Epithelial cell of proximal tubule (primary cell): Measurements from ENCODE around the gene TMC1. TPM values are rescaled to one million over a fixed set of nuclear protein-coding genes. Genes with fewer than 3 reads are reported as not detected.
A peak's percentile ranks its signal among the peaks of the same experiment; 100 is the strongest.

ENCODE experiments used
- DNase-seq: peaks from one replicate; pipeline ENCODE4 v3.0.0-alpha.2; 2011; ENCODE audit warnings: low read depth
- H3K4me3 ChIP-seq: 2 replicates; pipeline ENCODE4 v1.5.1; 2011; ENCODE audit warnings: low read depth, mild to moderate bottlenecking, low read length
- CTCF ChIP-seq: conservative IDR thresholded peaks from 2 replicates; pipeline ENCODE4 v1.5.1; 2012; ENCODE audit warnings: low read depth, mild to moderate bottlenecking, low read length
- total RNA-seq: library from RNA; depleted of rRNA; stranded (reverse); fragments of >200 nt; gene quantifications from 2 replicates; pipeline ENCODE4 v1.2.3, GENCODE V29; 2015

The TMC1 gene
- total RNA-seq, 1 donor from 2014 or later: not detected

- H3K4me3 ChIP-seq: peak overlapping the region; percentile 23
- no peak for TF ChIP-seq CTCF
- DNase-seq: no peak
Measured at GRCh38 chr9:72527801-72528195, 6.4 kb downstream of the TMC1 start.

- DNase-seq: no peak
- H3K4me3 ChIP-seq: no peak overlapping the region
- TF ChIP-seq CTCF: no peak
Measured at GRCh38 chr9:72529531-72529930, 8.1 kb downstream of the TMC1 start.

GRCh38 chr9:72533322-72533721, 11.9 kb downstream of the TMC1 start:
- no peak for DNase-seq
- H3K4me3 ChIP-seq: no peak overlapping the region
- TF ChIP-seq CTCF: no peak

GRCh38 chr9:72534931-72535330, 13.5 kb downstream of the TMC1 start:
- no peak for DNase-seq
- no peak overlapping the region for H3K4me3 ChIP-seq
- no peak for TF ChIP-seq CTCF

- H3K4me3 ChIP-seq: no peak overlapping the region
- no peak for DNase-seq
- no peak for TF ChIP-seq CTCF
Measured at GRCh38 chr9:72537011-72537545, 15.7 kb downstream of the TMC1 start.

- DNase-seq: no peak
- H3K4me3 ChIP-seq: no peak overlapping the region
- no peak for TF ChIP-seq CTCF
Measured at GRCh38 chr9:72537671-72538070, 16.3 kb downstream of the TMC1 start.

GRCh38 chr9:72538921-72539702, 17.7 kb downstream of the TMC1 start:
- TF ChIP-seq CTCF: no peak
- DNase-seq: no peak

More at GRCh38 chr9:72538921-72539702, 17.7 kb downstream of the TMC1 start:
- no peak overlapping the region for H3K4me3 ChIP-seq
